Left lung (tissue), 10 donors: ENCODE measurements around the gene ZNF423. TPM values are rescaled to one million over a fixed set of nuclear protein-coding genes. Genes with fewer than 3 reads are reported as not detected.

Source experiments
- ATAC-seq: fragments of 200-7000 bp; cut with Tn5 transposase; one replicate; pipeline ENCODE4 v1.9.1; 2020; ENCODE audit warnings: moderate library complexity
- DNase-seq, 4 donors: peaks; one replicate each; pipeline ENCODE4 v3.0.0-alpha.2; 2013 to 2020
- H3K27ac ChIP-seq, 2 donors: fragments of 200-600 bp; sonication (generic) in 1 of 2; one replicate each; pipeline versions ENCODE4 v1.5.0 to v1.8.0; 2020 to 2021
- H3K27me3 ChIP-seq, 2 donors: fragments of 200-600 bp; sonication (generic) in 1 of 2; one replicate each; pipeline versions ENCODE4 v1.5.0 to v1.8.0; 2020 to 2021
- H3K36me3 ChIP-seq, 2 donors: fragments of 200-600 bp; sonication (generic) in 1 of 2; one replicate each; pipeline versions ENCODE4 v1.5.0 to v1.8.0; 2020 to 2021
- H3K4me1 ChIP-seq, 2 donors: fragments of 200-600 bp; one replicate each; pipeline ENCODE4 v1.8.0; 2021
- H3K4me3 ChIP-seq, 2 donors: fragments of 200-600 bp; sonication (generic) in 1 of 2; one replicate each; pipeline versions ENCODE4 v1.5.0 to v1.8.0; 2020 to 2021; ENCODE audit warnings: mild to moderate bottlenecking in 1 of 2
- H3K9me3 ChIP-seq, 2 donors: fragments of 200-600 bp; sonication (generic) in 1 of 2; one replicate each; pipeline versions ENCODE4 v1.5.0 to v1.8.0; 2020 to 2021
- intact Hi-C, 2 donors: fragments of 100-400 bp; cut with DNase I; formaldehyde crosslinking; loops; one replicate each; pipeline versions ENCODE4 v1.11.2 to v1.14.2; 2022
- polyA plus RNA-seq, 6 donors: library from polyadenylated mRNA; unstranded; fragments of 120-200 nt; gene quantifications; one replicate each; pipeline ENCODE4 v1.2.1, GENCODE V29; 2013; ENCODE audit not compliant: insufficient read length in 6 of 6
- total RNA-seq, 2 donors: library from RNA; stranded (reverse); fragmentation: NEBNext Ultra II Directional; extraction: Animal tissue kit (Norgen Biotek cat#: 25700); gene quantifications; one replicate each; pipeline ENCODE4 v1.2.1, GENCODE V29; 2021
- TF ChIP-seq, protein P1 (sequence below), 2 donors: fragments of 200-600 bp; sonication (generic) in 1 of 2; IDR thresholded peaks; one replicate each; pipeline versions ENCODE4 v1.5.0 to v1.8.0; 2021; ENCODE audit warnings: antibody characterized with exemption in 2 of 2
- donor health status: DM: no; HTN: yes; CAD: no.
- donor health status: DM: no; HTN: no; CAD: no.

The ZNF423 gene
- total and polyA plus RNA-seq, 8 donors, result 7.8 to 30.5 (median 26.6) TPM

DNA sequence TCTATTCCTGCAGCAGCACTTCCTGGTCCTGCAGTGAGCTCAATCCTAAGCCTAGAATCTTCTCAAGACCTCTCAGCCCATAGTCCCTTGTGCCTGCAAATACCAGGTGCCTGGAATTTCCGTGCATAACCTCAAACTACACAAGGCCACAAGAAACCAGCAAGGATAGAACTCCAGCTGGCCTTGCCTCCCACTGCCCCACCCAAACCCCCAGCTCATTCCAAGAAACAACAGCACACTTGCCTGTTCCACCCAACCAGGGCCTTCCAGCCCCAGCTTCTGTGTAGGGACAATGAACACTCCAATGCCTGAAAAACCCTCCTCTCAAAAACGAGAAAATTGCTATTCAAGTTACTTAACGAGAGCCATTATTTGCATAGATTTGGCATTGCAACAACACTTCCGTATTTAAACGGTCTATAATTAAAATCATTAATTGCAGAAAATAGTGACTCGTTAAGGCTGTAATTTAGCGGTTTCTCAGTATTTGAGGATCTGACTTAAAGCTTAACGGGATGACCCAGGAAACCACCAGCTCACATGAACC, 335.3 kb downstream of the ZNF423 start:
- Histone ChIP-seq H3K9me3 (no peaks in the 10 kb centered on the region), H3K27ac (no peak overlapping the region), H3K4me3 (no peak overlapping the region), H3K36me3 (no peaks in the 10 kb centered on the region), H3K27me3 (no peaks in the 10 kb centered on the region), H3K4me1 (no peaks in the 10 kb centered on the region)
- no peak for ATAC-seq
- TF ChIP-seq, protein P1, sequence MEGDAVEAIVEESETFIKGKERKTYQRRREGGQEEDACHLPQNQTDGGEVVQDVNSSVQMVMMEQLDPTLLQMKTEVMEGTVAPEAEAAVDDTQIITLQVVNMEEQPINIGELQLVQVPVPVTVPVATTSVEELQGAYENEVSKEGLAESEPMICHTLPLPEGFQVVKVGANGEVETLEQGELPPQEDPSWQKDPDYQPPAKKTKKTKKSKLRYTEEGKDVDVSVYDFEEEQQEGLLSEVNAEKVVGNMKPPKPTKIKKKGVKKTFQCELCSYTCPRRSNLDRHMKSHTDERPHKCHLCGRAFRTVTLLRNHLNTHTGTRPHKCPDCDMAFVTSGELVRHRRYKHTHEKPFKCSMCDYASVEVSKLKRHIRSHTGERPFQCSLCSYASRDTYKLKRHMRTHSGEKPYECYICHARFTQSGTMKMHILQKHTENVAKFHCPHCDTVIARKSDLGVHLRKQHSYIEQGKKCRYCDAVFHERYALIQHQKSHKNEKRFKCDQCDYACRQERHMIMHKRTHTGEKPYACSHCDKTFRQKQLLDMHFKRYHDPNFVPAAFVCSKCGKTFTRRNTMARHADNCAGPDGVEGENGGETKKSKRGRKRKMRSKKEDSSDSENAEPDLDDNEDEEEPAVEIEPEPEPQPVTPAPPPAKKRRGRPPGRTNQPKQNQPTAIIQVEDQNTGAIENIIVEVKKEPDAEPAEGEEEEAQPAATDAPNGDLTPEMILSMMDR (IDR thresholded peaks at IDR 0.05), result no peak
- no peak for DNase-seq
- intact Hi-C loops, result no loop called here

DNA sequence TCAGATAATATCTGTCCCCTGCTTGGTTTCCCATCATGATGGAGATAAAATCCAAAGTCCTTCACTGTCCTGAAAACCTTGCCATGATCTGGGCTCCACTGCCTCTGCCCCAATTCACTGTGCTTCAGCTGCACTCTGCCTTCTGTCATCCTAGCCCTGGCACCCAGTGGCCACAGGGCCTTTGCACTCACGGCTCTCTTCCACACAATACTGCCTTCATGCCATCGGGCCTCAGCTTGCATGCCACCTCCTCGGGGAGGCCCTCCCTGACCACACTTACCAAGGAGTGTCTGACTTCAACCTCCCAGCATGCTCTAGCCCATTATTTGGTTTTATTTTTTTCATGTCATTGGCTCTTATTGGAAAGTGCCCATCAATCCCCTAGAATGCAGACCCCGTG, 336.2 kb downstream of the ZNF423 start:
- no peaks in the 10 kb centered on the region for H3K4me1 ChIP-seq
- H3K4me3 ChIP-seq, result no peak overlapping the region
- H3K27ac ChIP-seq, result no peak overlapping the region
- H3K36me3 ChIP-seq, result no peaks in the 10 kb centered on the region
- DNase-seq (no peak), ATAC-seq (no peak)
- no peaks in the 10 kb centered on the region for H3K27me3 ChIP-seq
- intact Hi-C loops, result no loop called here
- TF ChIP-seq, protein P1 (IDR thresholded peaks at IDR 0.05), result no peak
- no peaks in the 10 kb centered on the region for H3K9me3 ChIP-seq

DNA sequence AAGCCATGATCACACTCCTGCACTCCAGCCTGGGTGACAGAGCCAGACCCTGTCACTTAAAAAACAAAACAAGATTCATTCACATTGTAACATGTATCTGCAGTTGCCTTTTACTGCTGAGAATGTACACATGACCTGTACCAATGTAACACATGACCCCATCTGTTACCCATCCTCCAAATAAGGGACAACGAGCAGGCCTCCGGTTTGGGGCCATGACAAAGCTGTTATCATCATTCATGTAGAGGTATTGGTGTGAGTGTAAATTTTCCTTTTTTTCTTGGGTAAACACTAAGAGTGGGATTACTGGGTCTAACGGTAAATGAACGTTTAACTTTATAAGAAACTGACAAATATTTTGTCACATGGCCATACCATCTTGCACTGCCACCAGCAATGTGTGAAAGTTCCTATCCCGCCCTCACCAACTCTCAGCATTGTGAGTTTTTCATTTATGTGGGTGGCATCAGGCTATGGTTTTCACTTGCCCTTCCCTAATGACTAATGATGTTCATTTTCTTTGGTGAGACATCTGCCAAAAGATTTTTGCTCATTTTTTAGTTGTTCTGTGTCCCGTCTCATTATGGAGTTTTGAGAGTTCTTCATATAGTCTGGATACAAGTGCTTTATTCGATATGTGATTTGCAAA, 336.8 kb downstream of the ZNF423 start:
- DNase-seq (no peak), ATAC-seq (no peak)
- intact Hi-C loops, result no loop called here
- Histone ChIP-seq H3K4me3 (no peak overlapping the region), H3K9me3 (no peaks in the 10 kb centered on the region), H3K27me3 (no peaks in the 10 kb centered on the region), H3K27ac (no peak overlapping the region), H3K36me3 (no peaks in the 10 kb centered on the region), H3K4me1 (no peaks in the 10 kb centered on the region)
- TF ChIP-seq, protein P1 (IDR thresholded peaks at IDR 0.05), result no peak

DNA sequence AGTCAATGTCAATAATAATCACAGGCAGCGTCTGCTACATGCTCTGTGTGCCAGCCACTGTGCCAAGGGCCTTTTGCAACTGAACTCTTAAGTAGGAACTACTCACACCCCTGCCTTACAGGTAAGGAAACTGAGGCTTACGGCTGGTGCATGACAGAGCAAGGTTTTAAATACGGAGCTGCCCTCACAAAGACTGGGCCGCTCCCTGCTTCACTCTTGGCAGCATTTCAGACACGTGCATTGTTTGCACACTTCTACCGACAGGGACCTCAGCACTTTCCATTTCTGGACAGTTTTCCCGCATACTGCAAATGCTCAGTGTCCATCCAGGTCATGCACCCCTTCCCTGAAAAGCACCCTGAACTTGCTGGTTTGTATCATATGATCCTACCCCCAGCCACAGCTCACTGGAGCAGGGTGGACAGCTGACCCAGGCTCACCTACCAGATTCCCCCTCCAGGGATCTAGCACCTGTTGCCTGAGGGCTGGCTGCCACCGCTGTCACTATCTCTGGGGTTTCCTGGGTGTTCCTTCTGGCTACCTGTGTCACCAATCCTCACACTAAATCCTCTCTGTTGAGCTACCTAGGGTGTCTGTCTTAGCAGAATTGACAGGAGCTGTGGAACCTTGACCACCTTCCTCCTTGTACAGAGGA, 339.4 kb downstream of the ZNF423 start:
- no peak overlapping the region for H3K27ac ChIP-seq
- no peaks in the 10 kb centered on the region for H3K9me3 ChIP-seq
- H3K36me3 ChIP-seq, result no peaks in the 10 kb centered on the region
- H3K4me1 ChIP-seq, result no peaks in the 10 kb centered on the region
- intact Hi-C loops, result no loop called here
- DNase-seq (no peak), ATAC-seq (no peak)
- H3K27me3 ChIP-seq, result no peaks in the 10 kb centered on the region
- no peak overlapping the region for H3K4me3 ChIP-seq
- TF ChIP-seq, protein P1 (IDR thresholded peaks at IDR 0.05), result no peak

DNA sequence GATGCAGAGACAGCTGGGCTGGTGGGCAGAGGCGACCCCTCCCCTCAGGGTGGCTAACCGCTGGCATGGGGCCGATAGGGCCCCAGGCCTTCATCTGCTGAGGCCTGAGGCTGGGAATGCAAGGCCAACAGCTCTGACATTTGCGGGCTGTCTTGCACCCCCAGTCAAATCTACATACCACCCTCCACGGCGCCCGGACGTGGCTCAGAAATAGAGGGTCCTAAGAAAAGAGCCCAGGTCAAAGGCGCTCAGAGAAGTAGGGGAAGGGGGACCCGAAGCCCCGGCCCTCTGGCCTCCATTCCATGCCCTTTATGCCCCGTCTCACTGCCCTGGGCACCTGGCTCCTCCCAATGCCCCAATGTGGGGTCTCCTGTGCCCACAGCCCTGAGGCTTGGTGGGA, 340.1 kb downstream of the ZNF423 start:
- ATAC-seq (no peak), DNase-seq (no peak)
- no peak overlapping the region for H3K27ac ChIP-seq
- no peaks in the 10 kb centered on the region for H3K9me3 ChIP-seq
- H3K27me3 ChIP-seq, result no peaks in the 10 kb centered on the region
- no peaks in the 10 kb centered on the region for H3K4me1 ChIP-seq
- H3K4me3 ChIP-seq, result no peak overlapping the region
- intact Hi-C loops, result no loop called here
- TF ChIP-seq, protein P1 (IDR thresholded peaks at IDR 0.05), result no peak
- H3K36me3 ChIP-seq, result no peaks in the 10 kb centered on the region
